ENCODE data around the gene FBXO39.

FBXO39 gene

GRCh38 chr17:6752068-6752909 lies 23.7 kb upstream of the FBXO39 start:
- no peaks in the 10 kb centered on the region for H3K36me3 ChIP-seq (ENCODE audit: control insufficient read depth, insufficient read depth, low read length)
- peak overlapping the region; percentile 62 for H3K27ac ChIP-seq
- no peak for TF ChIP-seq CTCF (IDR thresholded peaks at IDR 0.05)
- H3K4me1 ChIP-seq = no peaks in the 10 kb centered on the region
- no peak overlapping the region for H3K4me3 ChIP-seq (ENCODE audit: low read depth, low read length)
- no peaks in the 10 kb centered on the region for H3K9me3 ChIP-seq (ENCODE audit: control insufficient read depth, low read length)
- no peak overlapping the region for H3K4me2 ChIP-seq (ENCODE audit: low read length)
- no peaks in the 10 kb centered on the region for H3K79me2 ChIP-seq
- H3K9ac ChIP-seq = no peak overlapping the region
- H2AFZ ChIP-seq = no peak overlapping the region
- no peaks in the 10 kb centered on the region for H3K27me3 ChIP-seq (ENCODE audit: control insufficient read depth, insufficient read depth, low read length)

- no peak for TF ChIP-seq CTCF (IDR thresholded peaks at IDR 0.05)
- Histone ChIP-seq H3K9me3 (ENCODE audit: control insufficient read depth, low read length) (no peaks in the 10 kb centered on the region), H2AFZ (no peak overlapping the region), H3K27ac (peak overlapping the region; percentile 62), H3K4me1 (no peaks in the 10 kb centered on the region), H3K9ac (no peak overlapping the region), H3K79me2 (no peaks in the 10 kb centered on the region), H3K36me3 (ENCODE audit: control insufficient read depth, insufficient read depth, low read length) (no peaks in the 10 kb centered on the region), H3K4me2 (ENCODE audit: low read length) (no peak overlapping the region), H3K4me3 (ENCODE audit: low read depth, low read length) (no peak overlapping the region), H3K27me3 (ENCODE audit: control insufficient read depth, insufficient read depth, low read length) (no peaks in the 10 kb centered on the region)
These were observed 23.0 kb upstream of the FBXO39 start for GRCh38 chr17:6753006-6753445.

- Histone ChIP-seq H3K79me2 (no peaks in the 10 kb centered on the region), H3K9ac (no peak overlapping the region), H3K27ac (peak overlapping the region; percentile 62), H3K4me3 (ENCODE audit: low read depth, low read length) (no peak overlapping the region), H2AFZ (no peak overlapping the region), H3K9me3 (ENCODE audit: control insufficient read depth, low read length) (no peaks in the 10 kb centered on the region), H3K27me3 (ENCODE audit: control insufficient read depth, insufficient read depth, low read length) (no peaks in the 10 kb centered on the region), H3K36me3 (ENCODE audit: control insufficient read depth, insufficient read depth, low read length) (no peaks in the 10 kb centered on the region), H3K4me1 (no peaks in the 10 kb centered on the region), H3K4me2 (ENCODE audit: low read length) (no peak overlapping the region)
- TF ChIP-seq CTCF (IDR thresholded peaks at IDR 0.05) = no peak
These were observed 22.5 kb upstream of the FBXO39 start for GRCh38 chr17:6753546-6753945.

- peak overlapping the region; percentile 14 for H3K4me2 ChIP-seq (ENCODE audit: low read length)
- H3K9ac ChIP-seq = no peak overlapping the region
- H3K36me3 ChIP-seq (ENCODE audit: control insufficient read depth, insufficient read depth, low read length) = no peaks in the 10 kb centered on the region
- no peak overlapping the region for H2AFZ ChIP-seq
- H3K4me1 ChIP-seq = no peaks in the 10 kb centered on the region
- peak overlapping the region; percentile 42 for H3K4me3 ChIP-seq (ENCODE audit: low read depth, low read length)
- no peaks in the 10 kb centered on the region for H3K27me3 ChIP-seq (ENCODE audit: control insufficient read depth, insufficient read depth, low read length)
- no peaks in the 10 kb centered on the region for H3K9me3 ChIP-seq (ENCODE audit: control insufficient read depth, low read length)
- TF ChIP-seq CTCF (IDR thresholded peaks at IDR 0.05) = no peak
- no peaks in the 10 kb centered on the region for H3K79me2 ChIP-seq
- H3K27ac ChIP-seq = peak overlapping the region; percentile 73
These were observed 20.7 kb upstream of the FBXO39 start for GRCh38 chr17:6755281-6755680.
